H1 (cell line): Measurements from ENCODE around the gene ZDHHC22. TPM values are rescaled to one million over a fixed set of nuclear protein-coding genes. Genes with fewer than 3 reads are reported as not detected.

Source experiments
- KDM1A ChIP-seq: fragments of 200-600, 300-600 bp; sonication (generic); IDR thresholded peaks from 2 replicates; pipeline ENCODE4 v1.7.1; 2016; ENCODE audit warnings: mild to moderate bottlenecking, low read length, borderline replicate concordance
- POLR2A ChIP-seq, 2 experiments: IDR thresholded peaks; 1 replicate in 1 of 2; 2 replicates in 1 of 2; pipeline ENCODE4 v1.6.1; 2011; ENCODE audit warnings: low read depth in 2 of 2, low read length in 2 of 2, mild to moderate bottlenecking in 2 of 2; ENCODE audit errors: control extremely low read depth in 1 of 2
- polyA plus RNA-seq, 7 experiments: library from polyadenylated mRNA; depleted of rRNA in 3 of 7; stranded (reverse) in 5 of 7; unstranded in 2 of 7; fragments of >200 nt in 5 of 7; fragments of 200-250 nt in 2 of 7; gene quantifications; 1 replicate in 5 of 7; 2 replicates in 1 of 7; 4 replicates in 1 of 7; pipeline versions ENCODE4 v1.2.1 to v1.2.3, GENCODE V29; 2011 to 2013; ENCODE audit warnings: missing spikeins in 2 of 7, mixed read lengths in 2 of 7
- total RNA-seq: library from RNA; stranded (reverse); fragmentation: NEBNext Ultra II Directional; extraction: Animal tissue kit (Norgen Biotek cat#: 25700); gene quantifications from 2 replicates; pipeline ENCODE4 v1.2.1, GENCODE V29; 2021

Gene ZDHHC22
- total and polyA plus RNA-seq, 2 of the 8 experiments (the other 6 are each of a cell fraction or from before 2014, with no cell fraction given) = 23.8 to 55.2 TPM

DNA sequence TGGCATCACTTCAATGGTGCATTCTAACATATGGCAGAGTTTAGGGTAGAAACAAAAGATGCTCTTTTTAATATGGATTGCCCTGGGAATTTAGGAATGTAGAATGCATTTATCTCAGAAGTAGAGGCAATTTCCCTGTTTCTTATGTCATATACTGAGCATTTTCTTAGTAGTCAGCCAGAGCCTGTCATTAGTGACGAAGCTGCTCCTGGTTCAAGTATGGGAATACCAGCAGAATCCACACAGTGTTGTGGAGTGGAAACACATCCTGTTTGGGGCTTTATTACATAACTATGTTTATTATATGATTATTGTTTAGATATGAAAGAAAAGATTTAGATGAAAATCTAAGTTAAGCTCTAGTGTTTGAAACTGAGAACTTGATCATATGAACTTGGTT is 31.3 kb downstream of the ZDHHC22 start (continued):
- TF ChIP-seq KDM1A = no peak
- no peak for TF ChIP-seq POLR2A (IDR thresholded peaks at IDR 0.05; ENCODE audit: control extremely low read depth in 1 of 2, low read depth in 2 of 2, low read length in 2 of 2)
- TF ChIP-seq, all 59 proteins: peak for 0
